HepG2 (cell line): Measurements from ENCODE around the gene ETF1. TPM values are rescaled to one million over a fixed set of nuclear protein-coding genes. Genes with fewer than 3 reads are reported as not detected.

Experiments used
- ARNT ChIP-seq: fragments of 450-650 bp; IDR thresholded peaks from 2 replicates; pipeline ENCODE4 v1.6.1; 2017
- HNRNPK ChIP-seq: fragments of 200-400 bp; formaldehyde crosslinking; IDR thresholded peaks from 2 replicates; pipeline ENCODE4 v1.6.1; 2018; ENCODE audit warnings: low read length, low read depth, moderate library complexity, mild to moderate bottlenecking; ENCODE audit not compliant: poor library complexity, severe bottlenecking
- KDM5B ChIP-seq: sonication (generic); formaldehyde crosslinking; IDR thresholded peaks from 2 replicates; pipeline ENCODE4 v1.4.0; 2020; ENCODE audit warnings: missing genetic modification reagents, mild to moderate bottlenecking, borderline replicate concordance
- KDM6A ChIP-seq: IDR thresholded peaks from 2 replicates; pipeline ENCODE4 v1.6.1; 2016; ENCODE audit warnings: low read depth
- MNT ChIP-seq: fragments of 450-650 bp; IDR thresholded peaks from 2 replicates; pipeline ENCODE4 v1.6.1; 2016
- NKX3-1 ChIP-seq: sonication (generic); formaldehyde crosslinking; IDR thresholded peaks from 2 replicates; pipeline ENCODE4 v1.5.0; 2020; ENCODE audit warnings: missing genetic modification reagents
- NR1H2 ChIP-seq: sonication (generic); formaldehyde crosslinking; IDR thresholded peaks from 2 replicates; pipeline ENCODE4 v1.8.1; 2022; ENCODE audit warnings: low read depth, missing genetic modification reagents, borderline replicate concordance
- POGZ ChIP-seq: sonication (generic); formaldehyde crosslinking; IDR thresholded peaks from 2 replicates; pipeline ENCODE4 v1.4.0; 2020; ENCODE audit warnings: mild to moderate bottlenecking, missing genetic modification reagents
- SNAPC5 ChIP-seq: sonication (generic); formaldehyde crosslinking; IDR thresholded peaks from 2 replicates; pipeline ENCODE4 v1.8.1; 2023; ENCODE audit warnings: mild to moderate bottlenecking, missing genetic modification reagents, borderline replicate concordance
- SYNCRIP ChIP-seq: fragments of 200-400 bp; formaldehyde crosslinking; IDR thresholded peaks from 2 replicates; pipeline ENCODE4 v1.6.1; 2018; ENCODE audit warnings: mild to moderate bottlenecking, low read depth, low read length; ENCODE audit not compliant: insufficient read depth
- TSC22D2 ChIP-seq: sonication (generic); formaldehyde crosslinking; IDR thresholded peaks from 2 replicates; pipeline ENCODE4 v1.5.1; 2020; ENCODE audit warnings: missing genetic modification reagents, mild to moderate bottlenecking, borderline replicate concordance
- ZBTB44 ChIP-seq: sonication (generic); formaldehyde crosslinking; IDR thresholded peaks from 2 replicates; pipeline ENCODE4 v1.4.0; 2020; ENCODE audit warnings: missing genetic modification reagents
- ZBTB8A ChIP-seq: sonication (generic); formaldehyde crosslinking; IDR thresholded peaks from 2 replicates; pipeline ENCODE4 v1.4.0; 2020; ENCODE audit warnings: mild to moderate bottlenecking, low read depth, missing genetic modification reagents, borderline replicate concordance
- ZNF235 ChIP-seq: sonication (generic); formaldehyde crosslinking; IDR thresholded peaks from 2 replicates; pipeline ENCODE4 v1.8.1; 2023; ENCODE audit warnings: mild to moderate bottlenecking, missing genetic modification reagents, borderline replicate concordance
- ZNF253 ChIP-seq: sonication (generic); formaldehyde crosslinking; IDR thresholded peaks from 2 replicates; pipeline ENCODE4 v1.8.0; 2022; ENCODE audit warnings: mild to moderate bottlenecking, missing genetic modification reagents, borderline replicate concordance
- ZNF484 ChIP-seq: sonication (generic); formaldehyde crosslinking; IDR thresholded peaks from 2 replicates; pipeline ENCODE4 v1.5.1; 2020; ENCODE audit warnings: mild to moderate bottlenecking, low read depth, missing genetic modification reagents, borderline replicate concordance
- ZNF549 ChIP-seq: sonication (generic); formaldehyde crosslinking; IDR thresholded peaks from 2 replicates; pipeline ENCODE4 v1.5.0; 2020; ENCODE audit warnings: missing genetic modification reagents
- ZNF674 ChIP-seq: sonication (generic); formaldehyde crosslinking; IDR thresholded peaks from 2 replicates; pipeline ENCODE4 v1.5.0; 2020; ENCODE audit warnings: low read depth, mild to moderate bottlenecking, missing genetic modification reagents
- ZNF704 ChIP-seq: sonication (generic); formaldehyde crosslinking; IDR thresholded peaks from 2 replicates; pipeline ENCODE4 v1.8.1; 2023; ENCODE audit warnings: mild to moderate bottlenecking, inconsistent platforms, moderate library complexity, missing genetic modification reagents, borderline replicate concordance
- ZNF768 ChIP-seq: sonication (generic); formaldehyde crosslinking; IDR thresholded peaks from 2 replicates; pipeline ENCODE4 v1.4.0; 2020; ENCODE audit warnings: missing genetic modification reagents
- ZSCAN12 ChIP-seq: sonication (generic); formaldehyde crosslinking; IDR thresholded peaks from 2 replicates; pipeline ENCODE4 v1.9.0; 2021; ENCODE audit warnings: mild to moderate bottlenecking, missing genetic modification reagents
- ZUFSP ChIP-seq: sonication (generic); formaldehyde crosslinking; IDR thresholded peaks from 2 replicates; pipeline ENCODE4 v1.9.0; 2021; ENCODE audit warnings: missing genetic modification reagents, mild to moderate bottlenecking, borderline replicate concordance
- polyA plus RNA-seq, 8 experiments: library from polyadenylated mRNA; depleted of rRNA in 3 of 8; stranded (reverse) in 7 of 8; unstranded in 1 of 8; fragments of >200 nt; fragmentation: Illumina TruSeq in 4 of 8; extraction: Trizol in 4 of 8; gene quantifications; 2 replicates each; pipeline versions ENCODE4 v1.2.1 to v1.2.3, GENCODE V29; 2011 to 2016; ENCODE audit warnings: low read depth in 4 of 8, missing spikeins in 1 of 8, mixed read lengths in 1 of 8; ENCODE audit not compliant: insufficient read depth in 1 of 8
- total RNA-seq, 5 experiments: library from RNA; depleted of rRNA; stranded (reverse); fragments of >200 nt; fragmentation: Illumina TruSeq; extraction: Trizol; gene quantifications; 2 replicates each; pipeline ENCODE4 v1.2.3, GENCODE V29; 2016; ENCODE audit warnings: low read depth in 1 of 5

The ETF1 gene
- total and polyA plus RNA-seq, 2 of the 13 experiments (the other 11 are each of a cell fraction or from before 2014, with no cell fraction given), result 52.1 to 184 TPM

DNA sequence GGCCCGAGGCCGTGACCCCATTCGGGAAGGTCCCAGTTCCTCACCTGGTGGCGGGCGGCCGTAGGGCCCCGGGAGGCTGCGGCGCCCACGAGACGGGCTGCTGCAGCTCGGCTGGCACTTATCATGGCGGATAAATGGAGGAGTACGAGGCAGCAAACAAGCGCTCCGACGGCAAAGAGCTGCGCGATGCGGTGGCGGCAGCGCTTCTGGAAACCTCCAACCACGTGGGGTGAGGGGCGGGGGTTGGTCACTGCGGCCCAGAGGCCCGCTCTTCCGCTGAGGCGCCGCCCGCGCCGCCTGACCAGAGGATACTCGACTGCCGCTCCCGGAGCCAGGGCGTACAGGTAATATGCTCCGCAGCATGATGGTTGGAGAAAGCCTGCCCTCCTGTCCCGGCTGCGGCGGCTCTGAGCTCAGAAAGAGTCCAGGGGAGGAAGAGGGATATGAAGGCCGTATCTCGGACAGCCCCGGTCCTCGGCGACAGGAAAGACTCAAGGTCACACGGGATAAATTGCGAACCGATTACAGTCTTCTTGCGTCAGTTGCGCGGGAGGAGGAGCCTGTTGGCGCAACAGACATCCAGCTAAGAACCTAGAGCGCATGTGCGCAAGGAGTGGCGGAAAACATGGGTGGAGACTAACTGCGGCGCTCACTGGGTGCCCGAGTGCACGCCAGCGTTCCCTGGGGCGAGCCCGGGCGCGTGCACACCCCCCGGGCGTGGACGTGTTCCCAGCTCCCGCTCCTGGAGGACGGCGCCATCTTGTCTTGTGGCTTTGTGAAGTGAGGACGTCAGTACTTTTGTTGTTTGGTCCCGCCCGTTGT lies 32.4 kb upstream of the ETF1 start, which contains the start of gene HSPA9 (continued):
- peak; percentile 54; the same call in 1 of the 2 replicates for TF ChIP-seq ZNF253 (CRISPR knock-in tag)
- TF ChIP-seq ZNF674 (CRISPR knock-in tag), result peak; percentile 91; the same call in 1 of the 2 replicates
- no peak for TF ChIP-seq ZUFSP (CRISPR knock-in tag)
- TF ChIP-seq ZBTB8A, result peak; percentile 70; the same call in 1 of the 2 replicates
- no peak for TF ChIP-seq SNAPC5
- no peak for TF ChIP-seq ZNF484
- TF ChIP-seq NKX3-1 (CRISPR knock-in tag), result peak; percentile 71
- TF ChIP-seq ZNF235 (CRISPR knock-in tag), result 0 out of 2 replicates have a peak, but pooled peaks have one; percentile 78
- TF ChIP-seq ZNF768 (CRISPR knock-in tag), result peak; percentile 76; the same call in 1 of the 2 replicates
- TF ChIP-seq ZSCAN12 (CRISPR knock-in tag), result no peak
- no peak for TF ChIP-seq SYNCRIP
- TF ChIP-seq ZNF549 (CRISPR knock-in tag), result no peak
- TF ChIP-seq NR1H2 (CRISPR knock-in tag), result no peak; the same call in 1 of the 2 replicates
- TF ChIP-seq KDM6A (CRISPR knock-in tag), result no peak
- TF ChIP-seq MNT, result peak; percentile 64; the same call in 1 of the 2 replicates
- TF ChIP-seq TSC22D2 (CRISPR knock-in tag), result no peak; the same call in 1 of the 2 replicates
- TF ChIP-seq ARNT, result no peak
- peak; percentile 89 for TF ChIP-seq ZNF704
- TF ChIP-seq POGZ, result peak; percentile 42
- peak; percentile 93; the same call in 1 of the 2 replicates for TF ChIP-seq KDM5B (CRISPR knock-in tag)
- peak; percentile 44 for TF ChIP-seq ZBTB44
- no peak for TF ChIP-seq HNRNPK
